ENCODE measurements around the gene MIB2. TPM values are rescaled to one million over a fixed set of nuclear protein-coding genes. Genes with fewer than 3 reads are reported as not detected.

MIB2 gene
- total and polyA plus RNA-seq, 10 of the 15 experiments (the other 5 are each of a cell fraction or from before 2014, with no cell fraction given), result 0.42 to 26.8 (median 10.9) TPM; not detected in 1

- ChIA-PET CTCF (interaction anchor here (2.3 kb wide), 1 partner anchor 13 kb away, joined by 13 read pairs; no protein-coding TSS in a partner anchor), SMC1A (ENCODE audit: uncharacterized antibody, unreplicated experiment) (no interaction called here), POLR2A (interaction anchor here (0.5 to 1.1 kb wide), 2 partner anchors 12 to 238 kb away, joined by 4 to 11 read pairs; no protein-coding TSS in a partner anchor), RAD21 (ENCODE audit: unreplicated experiment) (no interaction called here)
- Histone ChIP-seq H3K4me1 (ENCODE audit: control insufficient read depth, insufficient read depth, low read length) (no peaks in the 10 kb centered on the region), H3K9me3 (replicated peaks; ENCODE audit: control insufficient read depth, insufficient read depth, low read length) (no peaks in the 10 kb centered on the region), H3K79me2 (ENCODE audit: control insufficient read depth, insufficient read depth, low read length) (no peaks in the 10 kb centered on the region), H3K27ac (ENCODE audit: control insufficient read depth, insufficient read depth) (no peak overlapping the region), H4K20me1 (ENCODE audit: control insufficient read depth, insufficient read depth) (no peaks in the 10 kb centered on the region), H3K9ac (ENCODE audit: control insufficient read depth, insufficient read depth, low read length) (no peak overlapping the region), H3K4me2 (ENCODE audit: control insufficient read depth, insufficient read depth) (no peak overlapping the region), H3K27me3 (replicated peaks in 1 of 2; ENCODE audit: control insufficient read depth in 2 of 2, insufficient read depth in 2 of 2, low read length in 1 of 2) (no peaks in the 10 kb centered on the region), H3K4me3 (no peak overlapping the region), H2AFZ (ENCODE audit: control insufficient read depth, low read depth, low read length) (no peak overlapping the region), H3K36me3 (ENCODE audit: control insufficient read depth in 2 of 2, insufficient read depth in 2 of 2, low read length in 1 of 2) (peaks cover 6 to 7% of the 10 kb centered on the region in 2 experiments; a peak in 3 of 4 replicates)
- in situ Hi-C loops (cut with MboI), result no loop called here
- TF ChIP-seq NFIC (IDR thresholded peaks at IDR 0.05; ENCODE audit: low read depth, low read length) (no peak), ESRRA (IDR thresholded peaks at IDR 0.05; ENCODE audit: low read length) (no peak), ZNF274 (IDR thresholded peaks at IDR 0.05; ENCODE audit: insufficient read depth, insufficient read length) (no peak), GATAD2B (conservative IDR thresholded peaks at IDR 0.05; ENCODE audit: low read depth) (no peak), MTA3 (IDR thresholded peaks at IDR 0.05; ENCODE audit: borderline replicate concordance, low read length) (no peak), IRF3 (IDR thresholded peaks at IDR 0.05) (no peak), KDM1A (IDR thresholded peaks at IDR 0.05; ENCODE audit: borderline replicate concordance) (no peak), RCOR1 (conservative IDR thresholded peaks at IDR 0.05; ENCODE audit: low read depth, low read length) (no peak), TCF7 (IDR thresholded peaks at IDR 0.05; ENCODE audit: borderline replicate concordance) (no peak)
- no peak for FAIRE-seq
- intact Hi-C loops (cut with micrococcal nuclease; ENCODE audit: unreplicated experiment), result no loop called here
- 93% methylated on average over 27 of the region's 27 CpGs for WGBS (ENCODE audit: insufficient coverage, insufficient replicate concordance, low lambda C conversion rate, missing lambda C conversion rate)
- DNase-seq (ENCODE audit: low read depth, low spot score), result no peak
- BruUV-seq (replicated peaks), result no TSS peak
- ATAC-seq, result no peak
Observed at GRCh38 chr1:1664941-1665814, 49.9 kb downstream of the MIB2 start.
